Measurements from ENCODE around the gene TMEM120B.
"Not testable (repeated sequence)": the region's sequence is repeated elsewhere in the genome, so short reads cannot be mapped to it uniquely, and the experiment has no call there.

TMEM120B gene

DNA sequence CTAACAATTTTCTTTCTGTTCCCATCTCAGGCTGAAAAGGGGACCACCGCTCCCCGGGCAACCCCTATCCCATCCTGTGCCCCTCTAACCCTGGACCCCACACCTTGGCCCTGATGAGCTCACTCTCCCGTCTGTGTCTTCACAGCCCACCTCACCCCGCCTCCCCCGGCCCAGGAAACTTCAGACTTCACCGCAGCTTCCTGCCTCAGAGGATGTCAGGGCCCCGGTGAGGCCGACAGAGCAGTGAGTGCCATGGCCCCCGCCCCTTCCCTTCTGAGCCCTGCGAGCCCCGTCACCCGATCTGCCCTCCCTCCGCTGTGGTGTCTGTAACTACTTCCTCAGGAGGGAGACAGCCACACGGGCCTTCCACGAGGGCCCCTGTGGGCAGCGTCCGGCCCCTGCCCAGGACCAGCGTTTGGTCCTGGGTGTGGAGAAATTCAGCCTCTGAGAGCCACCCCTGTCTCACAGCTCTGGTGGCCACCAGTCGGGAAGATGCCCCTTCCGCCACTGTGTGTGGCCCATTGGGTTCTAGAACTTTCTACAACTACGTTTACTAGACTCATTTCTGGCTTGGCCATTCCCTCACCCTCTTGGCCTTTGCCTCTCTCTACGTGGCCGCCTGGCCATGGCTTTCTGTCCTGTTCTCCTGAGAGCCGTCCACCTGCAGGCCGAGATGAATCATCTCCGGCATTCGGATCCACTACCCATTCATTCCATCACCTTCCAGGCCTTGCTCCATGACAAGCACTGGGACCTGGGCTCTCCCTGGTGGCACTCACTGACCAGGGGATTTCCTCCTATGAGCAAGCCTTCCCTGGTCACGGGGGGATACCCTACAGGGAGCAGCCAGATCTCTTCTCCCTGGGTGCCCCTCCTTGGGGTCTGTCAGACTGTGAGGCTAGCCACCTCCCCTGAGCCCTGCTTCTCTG is 77.5 kb downstream of the TMEM120B start:
- no peak overlapping the region for H3K4me3 ChIP-seq (ENCODE audit: low read depth, low read length)

DNA sequence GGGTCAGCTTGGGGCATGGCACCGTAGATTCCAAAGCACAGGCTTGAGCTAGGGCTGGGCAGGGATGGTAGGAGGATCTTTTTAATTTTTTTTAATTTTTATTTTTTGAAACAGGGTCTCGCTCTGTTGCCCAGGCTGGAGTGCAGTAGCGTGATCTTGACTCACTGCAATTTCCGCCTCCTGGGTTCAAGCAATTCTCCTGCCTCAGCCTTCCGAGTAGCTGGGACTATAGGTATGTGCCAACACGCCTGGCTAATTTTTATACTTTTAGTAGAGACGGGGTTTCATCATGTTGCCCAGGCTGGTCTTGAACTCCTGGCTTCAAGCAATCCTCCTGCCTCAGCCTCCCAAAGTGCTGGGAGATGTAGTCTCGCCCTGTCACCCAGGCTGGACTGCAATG is 78.2 kb downstream of the TMEM120B start:
- H3K4me3 ChIP-seq (ENCODE audit: low read depth, low read length), result not testable (repeated sequence)

DNA sequence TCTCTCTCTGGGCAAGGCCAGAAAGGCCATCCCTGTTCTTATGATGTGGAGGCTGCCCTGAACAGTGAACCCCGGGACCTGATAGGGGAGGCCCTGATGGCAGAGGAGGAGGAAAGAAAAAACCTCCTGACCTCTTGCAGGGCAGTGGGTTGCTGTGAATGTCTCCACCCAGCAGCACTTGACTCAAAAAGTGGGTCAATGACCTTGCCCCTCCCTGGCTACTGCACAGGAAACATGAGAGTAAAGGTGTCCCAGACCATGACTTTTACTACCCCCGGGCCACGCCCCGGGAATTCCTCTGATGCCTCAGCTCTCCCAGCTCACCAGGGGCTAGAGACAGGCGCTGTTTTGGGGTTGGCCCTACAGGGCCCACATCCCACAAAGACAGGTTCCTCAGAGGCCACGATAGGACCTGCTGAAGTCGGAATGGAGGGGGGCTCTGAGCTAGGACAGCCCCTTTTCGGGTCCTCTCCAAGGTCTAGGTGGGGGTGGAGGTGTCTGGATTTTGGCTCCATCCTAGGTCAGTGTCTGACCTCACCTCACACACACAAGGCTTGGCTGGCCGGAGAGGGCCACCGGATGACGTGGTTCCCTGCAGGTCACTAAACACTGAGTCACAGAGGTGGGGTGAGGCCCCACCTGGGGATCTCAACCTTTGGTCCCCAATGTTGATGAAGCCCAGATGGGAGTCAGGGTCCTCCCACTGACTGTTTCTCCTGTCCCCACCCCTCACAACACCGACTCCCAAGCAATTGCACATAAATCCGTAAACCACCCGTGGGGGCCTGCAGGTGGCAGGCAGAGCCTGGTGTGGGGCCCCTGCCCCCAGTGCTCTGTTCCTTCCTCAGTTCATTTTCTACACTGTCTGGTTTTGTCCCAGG is 79.4 kb downstream of the TMEM120B start:
- H3K4me3 ChIP-seq (ENCODE audit: low read depth, low read length), result no peak overlapping the region

DNA sequence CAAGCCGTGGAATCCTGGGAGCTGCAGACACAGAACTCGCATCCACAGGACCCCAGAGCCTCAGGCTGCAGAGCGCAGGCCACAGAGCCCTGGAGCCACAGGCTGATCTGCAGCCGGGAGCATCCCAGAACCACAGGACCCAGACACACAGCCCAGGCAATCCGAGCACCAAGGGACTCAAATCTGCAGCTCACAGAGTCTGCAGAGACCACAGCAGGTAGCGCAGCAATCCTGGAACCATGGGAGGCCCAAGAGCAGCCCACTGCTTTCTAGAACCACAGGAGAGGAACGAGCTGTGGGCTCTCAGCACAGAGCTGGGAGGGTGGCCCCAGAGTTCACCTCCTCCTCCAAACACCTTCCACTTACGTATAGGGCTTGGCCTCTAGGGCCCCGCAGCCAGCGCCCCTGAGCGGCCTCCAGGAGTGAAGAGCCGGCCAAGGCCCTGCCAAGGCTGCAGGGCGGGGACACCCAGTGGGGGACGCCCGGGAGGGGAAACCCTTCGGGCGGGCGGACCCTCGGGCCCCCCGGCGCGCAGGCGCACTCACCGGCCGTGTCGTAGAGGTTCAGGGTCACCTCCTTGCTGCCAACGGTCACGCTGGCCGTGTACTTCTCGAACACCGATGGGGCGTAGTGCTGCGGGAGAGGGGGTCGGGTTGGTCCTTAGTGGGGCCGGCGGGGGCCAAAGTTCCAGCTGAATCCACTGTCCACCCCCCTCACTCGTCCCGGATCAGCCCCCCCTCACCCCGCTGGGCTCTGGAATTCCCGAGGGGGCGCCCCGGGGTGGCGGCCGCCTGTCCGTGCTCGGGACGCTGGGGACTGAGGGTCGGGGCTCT is 80.3 kb downstream of the TMEM120B start:
- peak overlapping the region; percentile 61 for H3K4me3 ChIP-seq (ENCODE audit: low read depth, low read length)

DNA sequence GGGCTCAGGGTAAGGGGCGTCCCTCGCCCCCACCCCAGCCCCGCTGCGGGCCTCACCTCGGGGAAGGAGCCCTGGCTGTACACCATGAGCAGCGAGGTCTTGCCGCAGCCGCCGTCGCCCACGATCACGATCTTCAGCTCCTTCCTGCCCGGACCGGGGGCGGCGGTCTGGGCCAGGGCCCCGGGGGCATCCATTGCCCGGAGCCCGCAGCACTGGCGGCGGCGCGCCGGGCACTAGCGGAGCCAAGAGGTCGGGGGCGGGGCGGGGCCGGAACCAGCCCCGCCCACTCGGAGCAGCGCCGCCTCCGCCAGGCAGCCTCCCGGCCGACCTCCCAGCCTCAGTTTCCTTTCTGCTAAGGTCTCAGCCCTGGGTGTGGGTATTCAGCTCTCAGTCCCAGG is 80.9 kb downstream of the TMEM120B start, which contains the start of gene RHOF:
Gene RHOF (minus strand): TSS at position 249 of the 398 bp plus-strand sequence. CDS start 55 bp downstream, at position 194.
- peak within 1 kb of the TSS; percentile 61 for H3K4me3 ChIP-seq (ENCODE audit: low read depth, low read length)

DNA sequence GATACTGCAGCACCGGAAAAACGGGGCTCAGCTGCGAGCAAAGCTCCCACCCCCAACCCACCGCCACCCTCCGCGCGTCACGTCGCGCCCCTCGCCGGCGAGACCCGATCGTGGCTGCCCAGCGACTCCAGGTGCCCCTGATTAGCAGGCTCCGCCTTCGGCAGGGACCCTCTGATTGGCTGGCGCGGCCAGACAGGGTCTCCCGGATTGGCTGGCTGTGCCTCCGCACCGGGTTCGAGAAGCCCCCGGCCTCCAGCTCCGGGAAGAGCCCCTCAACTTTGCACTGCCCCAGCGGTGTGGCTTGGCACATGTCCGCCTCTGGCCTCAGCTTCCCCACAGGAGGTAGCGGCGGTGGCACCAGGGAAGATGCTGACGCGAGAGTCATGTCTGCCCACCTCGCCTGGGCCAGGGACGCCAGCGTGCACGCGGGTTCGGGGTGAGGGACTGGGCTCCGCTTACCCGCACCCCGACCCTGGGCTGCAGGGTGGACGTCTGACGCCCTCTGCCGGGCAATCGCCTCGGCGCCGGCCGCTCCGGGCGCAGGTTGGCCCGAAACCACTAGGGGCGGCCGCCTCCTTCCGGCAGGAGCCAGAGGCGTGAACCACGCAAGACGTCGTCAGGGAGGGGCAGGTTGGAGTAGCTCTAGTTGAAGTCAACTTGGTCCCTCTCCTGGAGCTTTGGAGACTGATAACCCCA is 81.4 kb downstream of the TMEM120B start:
- H3K4me3 ChIP-seq (ENCODE audit: low read depth, low read length), result peak overlapping the region; percentile 61

DNA sequence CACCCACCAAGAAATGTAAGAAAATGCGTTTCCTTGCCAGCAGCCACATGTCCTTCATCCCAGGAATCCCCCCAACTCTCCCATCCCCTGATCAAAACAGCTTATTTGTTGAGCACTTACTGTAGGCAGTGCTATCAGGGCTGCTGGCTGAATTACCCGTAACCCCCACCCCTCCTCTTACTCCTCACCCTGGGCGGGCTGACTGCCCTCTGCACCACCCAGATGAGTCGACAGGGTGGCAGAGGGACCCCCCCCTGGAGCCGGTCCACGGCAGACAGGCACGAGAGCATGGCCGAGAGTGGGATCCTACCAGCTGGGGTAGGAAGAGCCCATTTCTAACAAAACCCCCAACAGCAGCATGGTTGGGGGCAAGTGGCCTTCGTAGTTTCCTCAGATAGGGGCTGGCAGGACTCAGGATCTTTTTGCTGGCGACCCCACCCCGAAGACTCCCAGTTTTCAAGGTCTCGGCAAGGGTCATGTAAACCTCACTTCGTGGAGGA is 82.0 kb downstream of the TMEM120B start:
- H3K4me3 ChIP-seq (ENCODE audit: low read depth, low read length), result no peak overlapping the region

DNA sequence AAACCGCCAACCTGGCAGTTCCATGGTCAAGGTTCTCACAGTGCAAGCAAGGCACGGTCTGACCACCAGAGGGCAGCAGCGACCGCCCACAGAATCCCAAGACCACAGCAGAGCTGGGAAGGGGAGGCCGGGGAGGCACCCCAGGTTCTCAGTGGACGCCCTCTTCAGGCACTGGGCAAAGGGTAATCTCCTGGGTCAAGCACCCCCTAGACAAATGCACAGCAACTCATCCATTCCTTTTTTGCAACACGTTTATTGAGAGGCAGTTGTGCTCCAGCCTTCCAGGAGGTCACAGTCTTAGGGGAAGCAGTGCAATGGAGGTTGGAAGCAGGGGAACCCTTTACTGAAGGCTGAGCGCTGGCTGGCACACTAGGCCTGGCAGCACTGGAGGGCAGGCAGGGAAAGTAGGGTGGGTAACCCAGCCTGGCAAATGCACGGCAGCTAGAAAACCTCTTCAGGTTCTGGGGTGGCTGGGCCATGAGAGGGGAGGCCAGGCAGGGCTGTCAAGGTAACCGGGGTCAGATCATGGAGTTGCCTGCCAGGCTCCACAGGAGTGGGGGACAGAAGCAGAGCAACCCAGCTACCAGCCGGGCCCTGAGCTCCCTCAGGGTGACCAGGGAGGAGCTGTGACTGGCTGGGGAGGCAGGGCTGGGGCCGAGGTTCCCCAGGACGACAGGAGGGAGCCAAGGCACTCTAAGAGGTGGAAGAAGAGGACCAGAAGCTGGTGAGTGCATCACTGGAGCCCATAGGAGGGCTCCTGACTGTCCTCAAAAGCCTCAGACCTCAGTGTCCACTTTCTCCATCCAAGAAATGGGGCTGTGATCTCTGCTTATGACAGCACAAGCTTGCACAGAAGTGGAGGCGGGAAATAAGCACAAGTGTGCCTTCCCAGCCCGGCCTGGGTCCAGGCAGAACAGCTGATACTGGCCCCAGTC is 82.7 kb downstream of the TMEM120B start:
- H3K4me3 ChIP-seq (ENCODE audit: low read depth, low read length), result no peak overlapping the region

DNA sequence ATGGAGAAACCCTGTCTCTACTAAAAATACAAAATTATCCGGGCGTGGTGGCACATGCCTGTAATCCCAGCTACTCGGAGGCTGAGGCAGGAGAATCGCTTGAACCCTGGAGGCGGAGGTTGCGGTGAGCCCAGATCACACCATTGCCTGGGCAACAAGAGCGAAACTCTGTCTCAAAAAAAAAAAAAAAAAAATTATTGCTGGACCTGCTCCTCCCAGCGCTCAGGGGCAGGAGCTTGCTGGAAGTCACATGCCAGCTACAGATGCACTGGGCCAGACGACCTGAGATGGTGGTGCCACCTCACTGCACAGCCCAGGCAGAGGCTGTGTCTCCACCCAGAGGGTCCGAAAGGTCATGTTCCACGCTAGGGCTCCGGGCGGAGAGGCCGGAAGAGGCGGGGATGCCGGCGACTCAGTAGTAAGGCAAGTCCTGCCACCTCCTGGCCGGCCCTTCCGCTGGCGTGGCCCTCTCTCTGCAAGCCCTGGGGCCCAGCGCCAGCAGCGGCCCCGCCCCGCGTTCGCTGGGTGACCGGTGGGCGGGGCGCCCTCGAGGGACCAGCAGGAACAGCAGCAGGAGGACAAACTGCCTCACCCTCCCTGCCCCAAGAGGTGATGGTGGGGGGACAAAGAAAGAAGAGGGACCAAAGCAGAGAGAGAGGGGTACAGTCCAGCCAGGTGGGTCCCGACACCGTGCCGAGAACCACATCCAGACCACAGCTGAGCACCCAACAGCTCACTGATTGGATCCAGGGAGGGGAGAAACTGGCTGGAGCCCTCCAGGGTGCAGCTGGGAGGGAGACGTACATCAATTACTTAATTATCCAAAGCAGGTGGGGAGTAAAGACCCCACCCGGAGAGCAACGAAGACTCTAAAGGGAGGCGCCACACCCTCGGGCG is 84.6 kb downstream of the TMEM120B start:
- H3K4me3 ChIP-seq (ENCODE audit: low read depth, low read length), result peak overlapping the region; percentile 2

DNA sequence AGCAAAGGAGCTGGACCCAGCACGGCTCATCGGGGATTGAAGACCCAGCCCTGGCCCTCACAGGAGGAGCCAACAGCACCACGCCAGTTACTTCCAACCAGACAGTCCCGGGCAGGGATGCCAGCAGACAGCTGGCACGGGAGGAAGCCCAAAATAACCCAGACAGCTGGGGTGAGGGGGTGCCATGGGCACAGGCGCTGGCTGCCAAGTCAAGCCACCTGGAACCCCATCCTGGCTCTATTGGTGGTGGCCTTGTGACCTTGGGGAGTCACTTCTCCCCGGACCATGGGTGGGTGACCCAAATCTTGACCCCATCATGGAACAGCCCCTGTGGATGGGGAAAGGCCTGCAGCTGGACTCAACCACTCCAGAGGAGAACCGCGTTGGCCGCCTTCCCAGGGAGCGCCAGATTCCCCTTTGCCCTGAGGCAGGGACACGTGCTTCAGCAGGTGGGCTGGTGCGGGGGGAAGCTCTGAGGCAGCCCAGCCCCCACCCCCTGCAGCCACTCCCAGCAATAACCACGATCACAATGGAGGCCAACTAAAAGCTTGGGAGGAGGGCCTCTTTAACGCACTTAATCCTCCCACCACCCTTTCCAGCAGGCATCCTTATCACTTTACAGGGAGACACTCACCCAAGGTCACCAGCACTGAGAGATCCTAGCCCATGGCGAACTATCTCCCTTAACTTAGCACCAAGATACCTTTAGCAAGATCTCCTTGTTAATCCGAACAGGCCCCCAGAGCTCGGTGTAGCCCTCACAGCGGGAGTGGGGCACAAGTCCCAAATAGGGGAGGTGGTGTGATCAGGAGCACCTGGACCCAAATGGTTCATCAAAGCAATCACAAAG is 85.6 kb downstream of the TMEM120B start:
- no peak overlapping the region for H3K4me3 ChIP-seq (ENCODE audit: low read depth, low read length)

DNA sequence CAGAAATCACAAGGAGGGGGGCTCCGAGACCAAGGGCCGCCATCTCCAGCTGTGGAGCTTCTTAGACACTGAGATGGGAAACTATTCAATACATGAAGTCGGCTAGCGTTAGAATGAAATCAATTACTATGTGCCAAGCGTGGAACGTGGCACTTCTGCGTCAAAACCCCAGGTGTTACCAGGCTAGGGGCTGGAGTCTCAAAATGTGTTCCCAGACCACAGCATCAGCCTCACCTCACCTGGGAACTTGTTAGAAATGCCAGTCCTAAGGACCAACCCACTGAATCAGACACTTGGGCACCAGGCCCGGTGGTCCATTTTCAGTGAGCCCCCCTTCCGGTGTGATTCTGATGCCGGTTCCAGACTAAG is 86.2 kb downstream of the TMEM120B start:
- peak overlapping the region; percentile 25 for H3K4me3 ChIP-seq (ENCODE audit: low read depth, low read length)

DNA sequence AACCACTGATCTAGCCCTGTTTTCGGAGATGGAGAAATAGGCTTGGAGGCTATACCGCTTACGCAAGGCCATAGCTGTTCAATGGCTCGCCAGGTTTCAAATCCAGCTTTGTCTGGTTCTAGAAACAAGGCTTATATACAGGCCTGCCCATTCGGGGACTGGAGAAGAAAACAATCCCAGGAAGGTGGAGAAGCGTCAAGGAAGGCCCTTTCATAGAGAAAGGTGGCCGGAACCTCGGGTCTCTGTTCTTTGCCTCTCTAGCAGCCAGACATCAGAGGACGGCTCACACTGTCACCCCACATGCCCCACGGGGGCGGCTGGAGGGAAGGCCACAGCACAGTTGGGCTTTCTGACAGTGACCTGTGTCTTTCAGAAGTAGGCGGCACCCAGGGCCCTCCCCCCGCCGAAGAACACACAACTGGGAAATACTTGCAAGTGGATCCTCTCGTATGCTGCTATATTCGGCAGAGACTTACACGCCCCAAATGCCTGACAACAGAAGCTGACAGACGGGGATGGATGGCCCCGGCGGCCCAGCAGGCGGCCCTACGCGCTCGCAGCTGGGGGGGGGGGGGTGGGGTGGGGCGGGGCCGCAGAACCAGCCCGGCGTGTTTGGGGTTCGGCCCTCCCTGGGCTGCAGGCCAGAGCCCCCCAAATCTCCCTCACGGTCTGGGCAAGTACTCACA is 86.7 kb downstream of the TMEM120B start:
- peak overlapping the region; percentile 82 for H3K4me3 ChIP-seq (ENCODE audit: low read depth, low read length)

DNA sequence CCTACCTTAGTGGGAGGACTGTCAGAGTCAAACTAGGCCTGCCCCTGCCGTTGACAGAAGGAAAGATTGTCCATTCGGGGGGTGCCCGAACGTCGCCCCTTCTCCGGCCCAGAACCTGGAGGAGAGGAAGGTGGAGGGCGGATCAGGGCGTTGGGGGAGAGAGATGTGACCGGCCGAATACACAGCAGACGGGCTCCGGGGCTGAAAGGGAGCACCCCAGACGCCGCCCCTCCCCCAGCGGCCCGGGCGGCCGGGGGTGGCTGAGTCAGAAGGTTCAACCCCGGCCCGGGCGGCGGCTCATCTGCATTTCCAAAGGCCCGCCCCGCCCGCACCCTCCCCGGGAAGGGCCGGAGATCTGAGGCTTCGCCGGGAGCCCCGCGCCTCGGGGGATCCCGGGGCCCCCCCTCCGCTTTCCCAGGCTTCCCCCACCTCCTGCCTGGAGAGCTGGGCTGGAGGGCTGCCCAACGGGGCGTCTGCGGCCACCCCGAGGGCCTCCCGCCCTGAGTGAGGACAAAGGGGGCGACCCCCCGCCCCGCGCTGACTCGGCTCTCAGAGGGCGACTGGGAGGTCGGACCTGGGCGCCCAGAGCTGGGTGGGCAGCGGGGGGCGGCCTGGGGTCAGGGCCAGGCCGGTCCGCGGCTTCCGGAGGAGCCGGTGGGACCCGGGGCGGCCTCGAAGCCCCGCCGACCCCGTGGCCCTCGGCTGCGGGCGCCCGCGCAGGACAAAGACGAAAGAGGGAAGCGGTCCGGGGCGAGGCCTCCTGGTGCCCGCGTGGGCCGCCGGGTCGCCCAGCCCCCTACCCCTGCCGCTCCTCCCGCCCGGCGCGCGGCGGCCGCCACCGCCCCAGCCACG is 87.5 kb downstream of the TMEM120B start:
- peak overlapping the region; percentile 82 for H3K4me3 ChIP-seq (ENCODE audit: low read depth, low read length)

DNA sequence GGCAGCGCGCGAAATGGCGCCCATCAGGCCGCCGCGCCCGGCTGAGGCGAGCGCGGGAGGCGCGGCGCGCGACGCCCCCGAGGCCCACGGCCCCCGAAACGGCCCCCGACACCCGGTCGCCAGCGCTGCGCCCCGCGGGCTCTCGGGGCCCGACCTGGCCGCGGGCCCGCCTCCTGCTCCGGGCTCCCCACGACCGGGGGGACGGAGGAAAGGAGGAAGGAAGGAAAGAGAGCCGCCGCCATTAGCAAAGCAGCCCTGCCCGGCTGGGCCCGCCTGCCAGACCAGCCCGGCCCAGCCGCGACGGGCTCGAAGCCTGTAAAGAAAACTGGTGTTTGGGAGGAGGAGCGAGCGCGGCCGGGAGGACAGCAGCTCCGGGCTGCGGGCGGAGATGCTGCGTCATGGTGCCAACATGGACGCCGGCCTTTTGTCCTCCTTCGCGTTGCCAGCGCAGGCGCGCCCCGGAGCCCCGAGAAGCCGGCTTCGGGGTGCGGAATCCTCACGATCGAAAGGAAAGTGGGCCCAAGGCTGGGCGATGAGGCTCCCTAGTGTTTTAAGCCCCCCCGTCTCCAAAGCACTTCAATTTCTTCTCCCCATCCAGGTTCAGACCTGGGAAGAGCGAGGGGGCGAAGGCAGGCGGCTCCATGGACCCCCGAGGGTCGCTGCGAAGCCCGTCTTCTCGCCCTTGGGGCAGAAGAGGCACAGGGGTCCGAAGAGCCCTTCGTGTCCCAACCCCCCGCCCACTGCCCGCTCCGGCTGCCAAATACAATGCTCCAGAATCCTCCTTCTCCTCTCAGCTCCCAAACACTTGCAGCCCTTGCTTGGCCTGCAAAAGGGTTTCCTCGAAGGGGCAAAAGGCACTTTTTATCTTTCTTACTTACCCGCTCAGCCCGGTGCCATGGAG is 88.4 kb downstream of the TMEM120B start:
- H3K4me3 ChIP-seq (ENCODE audit: low read depth, low read length), result peak overlapping the region; percentile 82

Data from iPS-11a (cell line).